ENCODE measurements around the gene TMED1. TPM values are rescaled to one million over a fixed set of nuclear protein-coding genes. Genes with fewer than 3 reads are reported as not detected.

Gene TMED1
- total RNA-seq, 1 donor from 2014 or later, result 30.9 TPM

- TF ChIP-seq CTCF (conservative IDR thresholded peaks at IDR 0.05), result no peak
- Mint-ChIP-seq H3K27me3 (no peaks in the 10 kb centered on the region), H3K4me3 (no peak overlapping the region), H3K4me1 (ENCODE audit: unreplicated experiment) (peaks cover 5% of the 10 kb centered on the region), H3K27ac (peak overlapping the region; percentile 31), H3K36me3 (peaks cover 27% of the 10 kb centered on the region), H3K9me3 (no peaks in the 10 kb centered on the region)
- DNase-seq (ENCODE audit: extremely low spot score, unreplicated experiment), result no peak
These were observed 16.6 kb downstream of the TMED1 start for GRCh38 chr19:10819124-10820060.

DNA sequence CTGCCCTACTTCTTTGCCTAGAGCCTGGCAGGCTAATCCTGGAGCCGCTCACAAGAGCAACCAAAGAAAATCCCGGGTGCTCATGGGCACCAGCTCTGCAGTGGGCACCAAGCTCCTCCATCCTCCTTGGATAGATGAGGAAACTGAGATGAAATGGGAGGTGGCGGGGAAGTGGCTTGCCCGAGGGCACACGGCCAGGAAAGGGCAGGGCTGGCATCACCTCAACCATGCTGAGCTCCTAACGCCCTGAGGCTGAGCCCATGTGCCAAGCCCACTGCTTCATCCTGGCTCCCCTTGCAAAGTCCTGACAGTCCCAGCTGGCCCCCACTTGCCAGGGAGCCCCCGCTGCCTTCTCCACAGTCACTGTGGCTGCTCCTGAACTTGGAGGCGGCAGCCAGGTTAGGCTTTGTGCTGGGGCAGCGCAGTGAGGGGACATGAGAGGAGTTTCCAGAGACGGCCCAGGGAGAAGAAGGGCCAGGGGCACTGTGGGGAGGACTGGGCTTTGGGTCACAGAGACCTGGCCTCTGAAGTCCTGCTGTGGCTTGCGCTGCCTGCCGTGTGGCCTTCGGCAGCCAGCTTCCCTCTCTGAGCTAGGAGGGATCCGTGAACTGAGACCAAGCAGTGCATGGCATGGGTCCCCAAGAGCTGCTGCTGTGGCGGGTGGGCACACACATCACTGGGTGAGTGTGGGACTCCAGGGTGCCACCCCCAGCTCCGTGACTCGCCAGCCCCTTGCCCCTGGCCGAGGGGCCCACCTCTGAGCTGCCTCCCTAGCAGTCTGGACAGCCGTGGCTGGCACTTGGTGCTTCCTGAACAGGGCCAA, 17.5 kb downstream of the TMED1 start:
- H3K9me3 Mint-ChIP-seq, result no peaks in the 10 kb centered on the region
- no peak for DNase-seq (ENCODE audit: extremely low spot score, unreplicated experiment)
- peaks cover 6% of the 10 kb centered on the region for H3K4me1 Mint-ChIP-seq (ENCODE audit: unreplicated experiment)
- no peak overlapping the region for H3K27ac Mint-ChIP-seq
- TF ChIP-seq CTCF (conservative IDR thresholded peaks at IDR 0.05), result no peak
- H3K27me3 Mint-ChIP-seq, result no peaks in the 10 kb centered on the region
- peaks cover 25% of the 10 kb centered on the region for H3K36me3 Mint-ChIP-seq
- no peak overlapping the region for H3K4me3 Mint-ChIP-seq

DNA sequence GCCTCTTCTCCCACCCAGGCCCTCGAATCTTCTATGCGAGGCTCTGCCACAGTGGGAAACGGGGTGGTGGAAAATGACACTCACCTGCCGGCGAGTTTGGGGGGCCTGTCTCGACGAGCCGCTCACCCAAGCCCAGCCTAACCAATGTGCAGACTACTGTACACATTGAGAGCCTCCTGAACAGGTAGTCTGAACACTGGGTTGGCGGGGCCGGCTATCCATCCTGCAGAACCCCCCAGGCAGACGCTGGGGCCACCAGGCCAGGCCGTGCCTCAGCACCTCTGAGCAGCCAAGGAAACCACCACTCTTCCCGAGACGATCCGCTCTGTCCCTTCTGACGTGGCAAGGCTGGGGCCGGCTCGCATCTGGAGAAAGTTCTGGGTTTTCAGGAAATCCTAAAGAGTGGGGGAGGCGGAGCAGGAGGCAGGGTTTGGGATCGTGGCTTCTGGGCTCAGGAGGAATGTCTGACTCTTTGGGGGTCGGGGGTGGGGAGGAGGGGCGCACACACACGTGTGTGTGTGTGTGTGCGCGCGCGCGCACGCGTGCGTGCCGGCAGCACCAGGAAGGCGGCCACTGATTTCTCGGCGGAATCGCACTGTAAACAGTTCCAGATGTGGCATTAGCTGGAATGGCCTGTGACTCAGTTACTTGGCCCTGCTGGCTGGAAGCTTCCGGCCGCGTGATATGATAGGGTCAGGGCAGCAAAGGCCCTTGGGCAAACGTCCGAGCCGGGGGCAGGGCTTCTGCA, 18.5 kb downstream of the TMED1 start:
- H3K36me3 Mint-ChIP-seq, result peaks cover 29% of the 10 kb centered on the region
- H3K4me3 Mint-ChIP-seq, result peak overlapping the region; percentile 82
- H3K27ac Mint-ChIP-seq, result peak overlapping the region; percentile 67
- no peak for DNase-seq (ENCODE audit: extremely low spot score, unreplicated experiment)
- H3K9me3 Mint-ChIP-seq, result no peaks in the 10 kb centered on the region
- H3K27me3 Mint-ChIP-seq, result no peaks in the 10 kb centered on the region
- no peak for TF ChIP-seq CTCF (conservative IDR thresholded peaks at IDR 0.05)
- H3K4me1 Mint-ChIP-seq (ENCODE audit: unreplicated experiment), result peaks cover 6% of the 10 kb centered on the region

DNA sequence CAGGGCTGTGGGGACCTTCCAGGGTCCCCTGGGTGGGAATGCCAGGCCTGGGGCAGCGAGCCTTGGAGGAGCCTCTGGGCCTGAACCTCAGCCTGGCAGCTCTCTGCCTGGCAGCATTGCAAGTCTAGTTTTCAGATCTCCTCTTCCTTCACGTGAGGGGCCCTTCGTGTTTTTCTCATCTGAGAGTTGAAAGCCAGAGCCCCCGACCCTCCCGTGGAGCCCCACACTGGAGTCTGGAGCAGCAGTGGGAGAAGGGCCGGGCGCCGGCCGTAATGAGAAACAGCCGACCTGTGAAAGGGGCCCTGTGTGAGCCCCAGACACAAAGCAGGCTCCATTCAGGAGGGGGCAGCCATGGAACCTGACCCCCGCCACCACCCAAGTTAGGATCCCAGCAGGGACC, 19.3 kb downstream of the TMED1 start:
- H3K27me3 Mint-ChIP-seq, result no peaks in the 10 kb centered on the region
- no peak for DNase-seq (ENCODE audit: extremely low spot score, unreplicated experiment)
- no peak for TF ChIP-seq CTCF (conservative IDR thresholded peaks at IDR 0.05)
- H3K4me3 Mint-ChIP-seq, result peak overlapping the region; percentile 82
- H3K27ac Mint-ChIP-seq, result peak overlapping the region; percentile 59
- H3K36me3 Mint-ChIP-seq, result peaks cover 29% of the 10 kb centered on the region
- no peaks in the 10 kb centered on the region for H3K9me3 Mint-ChIP-seq
- peaks cover 6% of the 10 kb centered on the region for H3K4me1 Mint-ChIP-seq (ENCODE audit: unreplicated experiment)

GRCh38 chr19:10815969-10816644, 19.9 kb downstream of the TMED1 start:
- DNase-seq (ENCODE audit: extremely low spot score, unreplicated experiment), result no peak
- Mint-ChIP-seq H3K27ac (peak overlapping the region; percentile 59), H3K36me3 (peaks cover 28% of the 10 kb centered on the region), H3K4me1 (ENCODE audit: unreplicated experiment) (peaks cover 6% of the 10 kb centered on the region), H3K27me3 (no peaks in the 10 kb centered on the region), H3K4me3 (peak overlapping the region; percentile 82), H3K9me3 (no peaks in the 10 kb centered on the region)
- no peak for TF ChIP-seq CTCF (conservative IDR thresholded peaks at IDR 0.05)
